ENCODE results near the gene ETFDH. TPM values are rescaled to one million over a fixed set of nuclear protein-coding genes. Genes with fewer than 3 reads are reported as not detected.
"Not testable (repeated sequence)": the region's sequence is repeated elsewhere in the genome, so short reads cannot be mapped to it uniquely, and the experiment has no call there.

The ETFDH gene
- total RNA-seq, 1 experiment from 2014 or later = 12.4 TPM

GRCh38 chr4:158754385-158755180 is 82.5 kb downstream of the ETFDH start:
- ATAC-seq = no peak
- H3K9me3 Mint-ChIP-seq = peaks cover 26% of the 10 kb centered on the region
- peaks cover 3% of the 10 kb centered on the region; the same call in 1 of the 2 replicates for H3K27me3 Mint-ChIP-seq (ENCODE audit: low read depth)
- no peak for TF ChIP-seq GRHL2 (CRISPR knock-in tag; IDR thresholded peaks at IDR 0.05; ENCODE audit: insufficient replicate concordance, severe bottlenecking)
- no peak for TF ChIP-seq RORB (CRISPR knock-in tag; IDR thresholded peaks at IDR 0.05)
- no peak for TF ChIP-seq FOXJ3 (CRISPR knock-in tag; IDR thresholded peaks at IDR 0.05; ENCODE audit: borderline replicate concordance)
- TF ChIP-seq TCF7 (CRISPR knock-in tag; IDR thresholded peaks at IDR 0.05; ENCODE audit: low read depth) = no peak
- no peak for TF ChIP-seq MLX (CRISPR knock-in tag; IDR thresholded peaks at IDR 0.05)
- no peak for TF ChIP-seq TEAD1 (CRISPR knock-in tag; IDR thresholded peaks at IDR 0.05)
- TF ChIP-seq CREM (CRISPR knock-in tag; IDR thresholded peaks at IDR 0.05) = no peak
- no peak for TF ChIP-seq SMAD3 (CRISPR knock-in tag; IDR thresholded peaks at IDR 0.05; ENCODE audit: borderline replicate concordance)
- TF ChIP-seq E2F4 (CRISPR knock-in tag; IDR thresholded peaks at IDR 0.05; ENCODE audit: borderline replicate concordance, low read depth) = no peak
- no peak for TF ChIP-seq SP1 (CRISPR knock-in tag; conservative IDR thresholded peaks at IDR 0.05)
- TF ChIP-seq RELA (CRISPR knock-in tag; IDR thresholded peaks at IDR 0.05; ENCODE audit: borderline replicate concordance) = no peak
- no peak for TF ChIP-seq USF2 (CRISPR knock-in tag; IDR thresholded peaks at IDR 0.05)
- TF ChIP-seq NFE2L1 (CRISPR knock-in tag; IDR thresholded peaks at IDR 0.05) = no peak
- no peak for TF ChIP-seq ATF2 (CRISPR knock-in tag; IDR thresholded peaks at IDR 0.05; ENCODE audit: borderline replicate concordance, low read depth)
- TF ChIP-seq MAX (CRISPR knock-in tag; IDR thresholded peaks at IDR 0.05) = no peak
- TF ChIP-seq JUN (CRISPR knock-in tag; IDR thresholded peaks at IDR 0.05) = no peak
- TF ChIP-seq ZNF219 (CRISPR knock-in tag; IDR thresholded peaks at IDR 0.05; ENCODE audit: borderline replicate concordance) = no peak
- no peaks in the 10 kb centered on the region for H3K4me1 Mint-ChIP-seq
- peaks cover 22% of the 10 kb centered on the region for H3K36me3 Mint-ChIP-seq
- DNase-seq (ENCODE audit: low spot score) = no peak
- H3K27ac Mint-ChIP-seq = no peak overlapping the region
- ChIA-PET POLR2A (no interaction called here), CTCF (no interaction called here)
- H3K4me3 Mint-ChIP-seq = no peak overlapping the region

- DNase-seq (ENCODE audit: low spot score); ATAC-seq; H3K27me3 Mint-ChIP-seq (ENCODE audit: low read depth); H3K4me3 Mint-ChIP-seq; POLR2A ChIA-PET; H3K4me1 Mint-ChIP-seq; H3K27ac Mint-ChIP-seq: not testable (repeated sequence)
- peaks cover 23% of the 10 kb centered on the region for H3K36me3 Mint-ChIP-seq
- CTCF ChIA-PET = interaction anchor here (0.7 kb wide), 1 partner anchor 263 kb away, joined by 4 read pairs; no protein-coding TSS in a partner anchor
- H3K9me3 Mint-ChIP-seq = peaks cover 26% of the 10 kb centered on the region
Observed at GRCh38 chr4:158755819-158756218, 83.7 kb downstream of the ETFDH start.

- CTCF ChIA-PET = no interaction called here
- TF ChIP-seq JUN (CRISPR knock-in tag; IDR thresholded peaks at IDR 0.05) (no peak), ERG (CRISPR knock-in tag; IDR thresholded peaks at IDR 0.05) (no peak), SP1 (CRISPR knock-in tag; conservative IDR thresholded peaks at IDR 0.05) (no peak), ATF1 (CRISPR knock-in tag; IDR thresholded peaks at IDR 0.05) (no peak), MYBL2 (CRISPR knock-in tag; IDR thresholded peaks at IDR 0.05) (no peak), MAX (CRISPR knock-in tag; IDR thresholded peaks at IDR 0.05) (no peak), SMAD4 (CRISPR knock-in tag; IDR thresholded peaks at IDR 0.05) (no peak), E2F4 (CRISPR knock-in tag; IDR thresholded peaks at IDR 0.05; ENCODE audit: borderline replicate concordance, low read depth) (no peak)
- no peak for DNase-seq (ENCODE audit: low spot score)
- peaks cover 26% of the 10 kb centered on the region for H3K9me3 Mint-ChIP-seq
- POLR2A ChIA-PET = no interaction called here
- H3K4me3 Mint-ChIP-seq = no peak overlapping the region
- no peak overlapping the region for H3K27ac Mint-ChIP-seq
- peaks cover 23% of the 10 kb centered on the region for H3K36me3 Mint-ChIP-seq
- H3K4me1 Mint-ChIP-seq = no peaks in the 10 kb centered on the region
- H3K27me3 Mint-ChIP-seq (ENCODE audit: low read depth) = peaks cover 3% of the 10 kb centered on the region; the same call in 1 of the 2 replicates
- ATAC-seq = no peak
Observed at GRCh38 chr4:158756588-158756987, 84.5 kb downstream of the ETFDH start.

All from WTC11 (cell line).